PC-3 (cell line): ENCODE measurements around the gene PRKCE. TPM values are rescaled to one million over a fixed set of nuclear protein-coding genes. Genes with fewer than 3 reads are reported as not detected.

Experiments used
- ATAC-seq: fragments of 200-7000 bp; cut with Tn5 transposase; 2 replicates; pipeline ENCODE4 v1.9.1; 2020; ENCODE audit warnings: mild to moderate bottlenecking, moderate library complexity
- BruUV-seq: library from RNA; stranded (reverse); fragments of 400-500 nt; replicated peaks from 2 replicates; lab custom pipeline; 2021; lab: Mats Ljungman, UMichigan
- CTCF ChIA-PET: fragments of 300-600 bp; sonication (Branson Sonifier 250); formaldehyde crosslinking; loops from one replicate; lab custom pipeline; 2022; ENCODE audit warnings: antibody characterized with exemption; lab: Charles Lee
- POLR2A ChIA-PET: fragments of 300-600 bp; sonication (Branson Sonifier 250); formaldehyde crosslinking; loops from one replicate; lab custom pipeline; 2022; ENCODE audit warnings: antibody characterized with exemption; ENCODE audit not compliant: unreplicated experiment; lab: Charles Lee
- DNase-seq: peaks from one replicate; pipeline ENCODE4 v3.0.0-alpha.2; 2015
- H2AFZ ChIP-seq: fragments of 300-600 bp; sonication (generic); 2 replicates; pipeline ENCODE4 v1.6.0; 2016; ENCODE audit warnings: antibody characterized with exemption, low read length
- H3F3A ChIP-seq: fragments of 300-600 bp; sonication (generic); one replicate; pipeline ENCODE4 v1.6.0; 2017; ENCODE audit warnings: antibody characterized with exemption, low read length, control low read depth, mild to moderate bottlenecking; ENCODE audit not compliant: unreplicated experiment
- H3K27ac ChIP-seq: fragments of 300-600 bp; sonication (generic); 2 replicates; pipeline ENCODE4 v1.5.1; 2016; ENCODE audit warnings: mild to moderate bottlenecking, low read length
- H3K27me3 ChIP-seq: fragments of 300-600 bp; sonication (generic); 2 replicates; pipeline ENCODE4 v1.6.1; 2016; ENCODE audit warnings: low read length, mixed read lengths
- H3K36me3 ChIP-seq: fragments of 300-600 bp; sonication (generic); 2 replicates; pipeline ENCODE4 v1.6.1; 2016; ENCODE audit warnings: low read depth, mixed run types, low read length, mixed read lengths
- H3K4me1 ChIP-seq: fragments of 300-600 bp; sonication (generic); 2 replicates; pipeline ENCODE4 v1.5.1; 2016; ENCODE audit warnings: low read length; ENCODE audit not compliant: insufficient read depth
- H3K4me2 ChIP-seq: fragments of 300-600 bp; sonication (generic); 2 replicates; pipeline ENCODE4 v1.6.0; 2016; ENCODE audit warnings: low read length
- H3K4me3 ChIP-seq: fragments of 300-600 bp; sonication (generic); 2 replicates; pipeline ENCODE4 v1.5.1; 2016; ENCODE audit warnings: mild to moderate bottlenecking, low read length, mixed read lengths
- H3K79me2 ChIP-seq: fragments of 300-600 bp; sonication (generic); 2 replicates; pipeline ENCODE4 v1.6.1; 2017; ENCODE audit warnings: low read length, mixed read lengths
- H3K9ac ChIP-seq: fragments of 300-600 bp; sonication (generic); 2 replicates; pipeline ENCODE4 v1.6.0; 2016; ENCODE audit warnings: mild to moderate bottlenecking, low read length
- H3K9me2 ChIP-seq: fragments of 300-600 bp; sonication (generic); replicated peaks from 2 replicates; pipeline ENCODE4 v1.6.1; 2016; ENCODE audit warnings: mixed run types, low read length, mixed read lengths
- H3K9me3 ChIP-seq: fragments of 300-600 bp; sonication (generic); 2 replicates; pipeline ENCODE4 v1.6.1; 2016; ENCODE audit warnings: low read length, mixed read lengths
- H4K20me1 ChIP-seq: fragments of 300-600 bp; sonication (generic); 2 replicates; pipeline ENCODE4 v1.6.1; 2016; ENCODE audit warnings: low read length, mixed read lengths
- EZH2 ChIP-seq: fragments of 300-600 bp; sonication (generic); IDR thresholded peaks from one replicate; pipeline ENCODE4 v1.6.1; 2017; ENCODE audit warnings: antibody characterized with exemption, mild to moderate bottlenecking, low read length; ENCODE audit not compliant: unreplicated experiment
- EZH2phosphoT487 ChIP-seq: fragments of 300-600 bp; sonication (generic); IDR thresholded peaks from 2 replicates; pipeline ENCODE4 v1.6.1; 2018; ENCODE audit warnings: mild to moderate bottlenecking, antibody characterized with exemption, low read length, borderline replicate concordance
- intact Hi-C: fragments of 100-400 bp; cut with micrococcal nuclease; formaldehyde crosslinking; loops from 2 replicates; pipeline ENCODE4 v1.9.0; 2023
- total RNA-seq: library from RNA; depleted of rRNA; stranded (reverse); fragments of >200 nt; gene quantifications from 2 replicates; pipeline ENCODE4 v1.2.3, GENCODE V29; 2014
- TF ChIP-seq, protein P1 (sequence below): fragments of 300-600 bp; sonication (generic); conservative IDR thresholded peaks from 2 replicates; pipeline ENCODE4 v1.5.1; 2017; ENCODE audit warnings: antibody characterized with exemption, low read depth, mild to moderate bottlenecking, low read length

The PRKCE gene
- total RNA-seq, 1 experiment from 2014 or later, result 7.0 TPM

GRCh38 chr2:46007412-46007811 lies 355.9 kb downstream of the PRKCE start:
- Histone ChIP-seq H3F3A (no peaks in the 10 kb centered on the region), H4K20me1 (no peaks in the 10 kb centered on the region), H3K9ac (no peak overlapping the region), H3K9me3 (no peaks in the 10 kb centered on the region), H3K36me3 (peaks cover 3% of the 10 kb centered on the region; the same call in 1 of the 2 replicates), H3K4me1 (peaks cover 26% of the 10 kb centered on the region), H3K4me2 (no peak overlapping the region), H2AFZ (no peak overlapping the region), H3K4me3 (no peak overlapping the region), H3K9me2 (no peaks in the 10 kb centered on the region), H3K27ac (no peak overlapping the region), H3K79me2 (no peaks in the 10 kb centered on the region), H3K27me3 (no peaks in the 10 kb centered on the region)
- no peak for ATAC-seq
- POLR2A ChIA-PET, result no interaction called here
- no peak for TF ChIP-seq EZH2
- TF ChIP-seq EZH2phosphoT487, result no peak
- TF ChIP-seq, protein P1, sequence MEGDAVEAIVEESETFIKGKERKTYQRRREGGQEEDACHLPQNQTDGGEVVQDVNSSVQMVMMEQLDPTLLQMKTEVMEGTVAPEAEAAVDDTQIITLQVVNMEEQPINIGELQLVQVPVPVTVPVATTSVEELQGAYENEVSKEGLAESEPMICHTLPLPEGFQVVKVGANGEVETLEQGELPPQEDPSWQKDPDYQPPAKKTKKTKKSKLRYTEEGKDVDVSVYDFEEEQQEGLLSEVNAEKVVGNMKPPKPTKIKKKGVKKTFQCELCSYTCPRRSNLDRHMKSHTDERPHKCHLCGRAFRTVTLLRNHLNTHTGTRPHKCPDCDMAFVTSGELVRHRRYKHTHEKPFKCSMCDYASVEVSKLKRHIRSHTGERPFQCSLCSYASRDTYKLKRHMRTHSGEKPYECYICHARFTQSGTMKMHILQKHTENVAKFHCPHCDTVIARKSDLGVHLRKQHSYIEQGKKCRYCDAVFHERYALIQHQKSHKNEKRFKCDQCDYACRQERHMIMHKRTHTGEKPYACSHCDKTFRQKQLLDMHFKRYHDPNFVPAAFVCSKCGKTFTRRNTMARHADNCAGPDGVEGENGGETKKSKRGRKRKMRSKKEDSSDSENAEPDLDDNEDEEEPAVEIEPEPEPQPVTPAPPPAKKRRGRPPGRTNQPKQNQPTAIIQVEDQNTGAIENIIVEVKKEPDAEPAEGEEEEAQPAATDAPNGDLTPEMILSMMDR, result no peak
- CTCF ChIA-PET, result no interaction called here
- intact Hi-C loops, result no loop called here
- no TSS peak for BruUV-seq
- no peak for DNase-seq

DNA sequence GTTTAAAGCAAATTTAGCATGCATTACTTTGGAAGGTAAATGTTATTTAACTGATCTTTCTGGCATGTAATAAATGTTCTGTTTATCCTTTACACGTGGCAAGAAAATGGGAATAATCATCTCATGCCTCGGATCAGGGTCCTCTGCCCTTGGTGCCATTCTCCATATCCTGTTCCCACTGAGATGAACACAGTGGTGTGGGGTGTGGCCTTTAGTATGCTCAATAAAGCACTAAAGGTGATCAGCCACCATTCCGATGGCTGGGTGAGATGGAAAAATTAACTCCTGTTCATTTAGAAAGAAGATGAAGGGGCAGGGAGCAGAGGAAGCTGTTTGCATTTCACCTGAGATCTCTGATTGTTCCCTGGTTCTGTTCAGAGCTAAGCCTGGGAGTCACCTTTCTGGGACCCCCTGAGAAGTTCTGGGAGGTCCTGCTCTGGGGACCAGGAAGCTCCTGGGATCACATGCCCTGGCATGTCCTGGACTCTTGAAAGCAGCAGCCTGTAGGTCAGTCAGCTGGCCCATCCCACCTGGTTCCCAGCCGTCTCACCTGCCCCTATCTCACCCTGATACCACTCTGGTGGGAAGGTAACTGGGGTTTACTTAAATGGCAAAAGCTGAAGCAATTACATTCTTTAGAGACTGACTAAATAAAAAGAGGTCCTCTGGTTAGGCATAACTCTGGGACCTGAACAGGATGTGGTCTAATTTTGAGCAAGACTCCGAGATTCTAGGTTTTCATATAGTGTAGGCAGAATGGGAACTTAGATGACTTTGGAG lies 356.8 kb downstream of the PRKCE start:
- CTCF ChIA-PET, result no interaction called here
- no peak overlapping the region for H3K4me2 ChIP-seq
- no TSS peak for BruUV-seq

More for the DNA sequence above, 356.8 kb downstream of the PRKCE start:
- intact Hi-C loops, result no loop called here
- Histone ChIP-seq H3K9me2 (no peaks in the 10 kb centered on the region), H3K4me1 (peaks cover 21% of the 10 kb centered on the region), H4K20me1 (no peaks in the 10 kb centered on the region), H3K27ac (no peak overlapping the region), H3K36me3 (peaks cover 3% of the 10 kb centered on the region; the same call in 1 of the 2 replicates), H2AFZ (no peak overlapping the region), H3F3A (no peaks in the 10 kb centered on the region), H3K9me3 (no peaks in the 10 kb centered on the region), H3K79me2 (no peaks in the 10 kb centered on the region), H3K4me3 (no peak overlapping the region), H3K9ac (no peak overlapping the region), H3K27me3 (no peaks in the 10 kb centered on the region)
- TF ChIP-seq, protein P1, result no peak
- TF ChIP-seq EZH2, result no peak
- TF ChIP-seq EZH2phosphoT487, result no peak
- POLR2A ChIA-PET, result no interaction called here
- DNase-seq (peak; percentile 32), ATAC-seq (no peak)
